GM18508 (cell line): ENCODE results near the gene UGT1A5.

Experiments
- ATAC-seq: cut with Tn5 transposase; IDR thresholded peaks from one replicate; pipeline ENCODE4 v1.9.1; 2021; ENCODE audit warnings: moderate number of reproducible peaks; ENCODE audit not compliant: insufficient read depth, unreplicated experiment

Gene UGT1A5

GRCh38 chr2:233802132-233802815 lies 89.6 kb downstream of the UGT1A5 start:
- no peak for ATAC-seq

GRCh38 chr2:233803292-233803911 lies 90.7 kb downstream of the UGT1A5 start:
- ATAC-seq: no peak

- no peak for ATAC-seq
Measured at GRCh38 chr2:233803994-233804393, 91.3 kb downstream of the UGT1A5 start.

- no peak for ATAC-seq
Measured at GRCh38 chr2:233807215-233807865, 94.6 kb downstream of the UGT1A5 start.

- ATAC-seq: no peak
Measured at GRCh38 chr2:233807966-233808935, 95.5 kb downstream of the UGT1A5 start.

GRCh38 chr2:233810385-233810784 lies 97.7 kb downstream of the UGT1A5 start:
- no peak for ATAC-seq

- no peak for ATAC-seq
Measured at GRCh38 chr2:233811087-233811486, 98.4 kb downstream of the UGT1A5 start.

GRCh38 chr2:233811732-233812131 lies 99.0 kb downstream of the UGT1A5 start:
- no peak for ATAC-seq

- ATAC-seq: no peak
Measured at GRCh38 chr2:233813236-233814055, 100.7 kb downstream of the UGT1A5 start.

GRCh38 chr2:233814056-233814835 lies 101.5 kb downstream of the UGT1A5 start:
- no peak for ATAC-seq

GRCh38 chr2:233815861-233816260 lies 103.2 kb downstream of the UGT1A5 start:
- no peak for ATAC-seq

- no peak for ATAC-seq
Measured at GRCh38 chr2:233816334-233816733, 103.6 kb downstream of the UGT1A5 start.

- no peak for ATAC-seq
Measured at GRCh38 chr2:233816771-233817170, 104.1 kb downstream of the UGT1A5 start.

- no peak for ATAC-seq
Measured at GRCh38 chr2:233817361-233817911, 104.7 kb downstream of the UGT1A5 start.

- ATAC-seq: no peak
Measured at GRCh38 chr2:233817995-233818638, 105.4 kb downstream of the UGT1A5 start.

GRCh38 chr2:233818639-233819621 lies 106.2 kb downstream of the UGT1A5 start:
- ATAC-seq: no peak
